Measurements from ENCODE around the gene ZNF423.

GRCh38 chr16:49533422-49533821 lies 322.5 kb downstream of the ZNF423 start:
- TF ChIP-seq CTCF (IDR thresholded peaks at IDR 0.05; ENCODE audit: insufficient read depth, low read depth, low read length), result no peak
- no peak for TF ChIP-seq EZH2 (IDR thresholded peaks at IDR 0.05; ENCODE audit: insufficient read depth, low read length)

All from astrocyte (in vitro differentiated cells and primary cell).